Lower leg skin (tissue), 3 donors: Measurements from ENCODE around the gene ENDOU.

ENCODE experiments used
- POLR2A ChIP-seq, 2 donors: fragments of 450-650 bp; IDR thresholded peaks; one replicate each; pipeline ENCODE4 v1.6.1; 2016 to 2017; ENCODE audit warnings: antibody characterized with exemption in 2 of 2, mild to moderate bottlenecking in 1 of 2, moderate library complexity in 1 of 2
- TF ChIP-seq, protein P1 (sequence below), 3 donors: fragments of 450-650 bp; IDR thresholded peaks; one replicate each; pipeline ENCODE4 v1.5.1; 2016; ENCODE audit warnings: antibody characterized with exemption in 3 of 3, mild to moderate bottlenecking in 3 of 3, moderate library complexity in 2 of 3

DNA sequence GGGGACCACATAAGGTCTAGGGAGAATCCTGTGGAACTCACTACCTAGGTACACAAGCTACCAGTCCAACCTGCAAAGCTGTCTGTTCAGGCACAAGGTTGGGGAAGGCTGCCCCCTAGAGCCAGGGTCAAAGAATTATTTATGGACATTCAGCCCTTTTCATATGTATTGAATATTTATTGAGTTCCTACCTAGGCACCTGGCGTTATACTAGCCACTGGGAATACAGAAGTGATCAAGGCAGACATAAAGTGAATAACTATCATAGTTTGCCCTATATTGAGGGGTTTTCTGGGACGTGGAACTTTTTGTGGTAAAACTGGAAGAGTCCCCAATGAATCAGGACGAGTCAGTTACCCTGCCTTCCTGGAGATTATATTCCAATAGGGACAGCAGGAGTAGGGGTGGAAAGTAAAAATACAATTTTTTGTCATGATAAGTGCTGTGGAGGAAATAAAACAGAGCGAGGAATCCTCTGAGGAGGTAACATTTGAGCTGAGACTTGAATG, 42.0 kb upstream of the ENDOU start:
- TF ChIP-seq, protein P1, sequence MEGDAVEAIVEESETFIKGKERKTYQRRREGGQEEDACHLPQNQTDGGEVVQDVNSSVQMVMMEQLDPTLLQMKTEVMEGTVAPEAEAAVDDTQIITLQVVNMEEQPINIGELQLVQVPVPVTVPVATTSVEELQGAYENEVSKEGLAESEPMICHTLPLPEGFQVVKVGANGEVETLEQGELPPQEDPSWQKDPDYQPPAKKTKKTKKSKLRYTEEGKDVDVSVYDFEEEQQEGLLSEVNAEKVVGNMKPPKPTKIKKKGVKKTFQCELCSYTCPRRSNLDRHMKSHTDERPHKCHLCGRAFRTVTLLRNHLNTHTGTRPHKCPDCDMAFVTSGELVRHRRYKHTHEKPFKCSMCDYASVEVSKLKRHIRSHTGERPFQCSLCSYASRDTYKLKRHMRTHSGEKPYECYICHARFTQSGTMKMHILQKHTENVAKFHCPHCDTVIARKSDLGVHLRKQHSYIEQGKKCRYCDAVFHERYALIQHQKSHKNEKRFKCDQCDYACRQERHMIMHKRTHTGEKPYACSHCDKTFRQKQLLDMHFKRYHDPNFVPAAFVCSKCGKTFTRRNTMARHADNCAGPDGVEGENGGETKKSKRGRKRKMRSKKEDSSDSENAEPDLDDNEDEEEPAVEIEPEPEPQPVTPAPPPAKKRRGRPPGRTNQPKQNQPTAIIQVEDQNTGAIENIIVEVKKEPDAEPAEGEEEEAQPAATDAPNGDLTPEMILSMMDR (IDR thresholded peaks at IDR 0.05): no peak
- TF ChIP-seq POLR2A (IDR thresholded peaks at IDR 0.05): no peak
